Muscle layer of colon (tissue), 2 donors: ENCODE data around the gene FGD4.
"Not testable (repeated sequence)": the region's sequence is repeated elsewhere in the genome, so short reads cannot be mapped to it uniquely, and the experiment has no call there.

Experiments
- H3K27ac ChIP-seq: one replicate; pipeline ENCODE4 v1.7.0; 2013; ENCODE audit warnings: low read depth, mild to moderate bottlenecking, low read length, moderate library complexity
- H3K27me3 ChIP-seq, 2 donors: one replicate each; pipeline ENCODE4 v1.7.0; 2013; ENCODE audit warnings: low read length in 2 of 2, mild to moderate bottlenecking in 2 of 2; ENCODE audit not compliant: insufficient read depth in 2 of 2, control insufficient read depth in 1 of 2
- H3K36me3 ChIP-seq: one replicate; pipeline ENCODE4 v1.7.0; 2013; ENCODE audit warnings: mild to moderate bottlenecking, low read length; ENCODE audit not compliant: insufficient read depth
- H3K4me1 ChIP-seq: one replicate; pipeline ENCODE4 v1.7.0; 2013; ENCODE audit warnings: mild to moderate bottlenecking, low read length; ENCODE audit not compliant: insufficient read depth
- H3K4me3 ChIP-seq, 2 donors: one replicate each; pipeline ENCODE4 v1.7.0; 2013; ENCODE audit warnings: low read length in 2 of 2, low read depth in 1 of 2, mild to moderate bottlenecking in 1 of 2, moderate library complexity in 1 of 2
- H3K9ac ChIP-seq: one replicate; pipeline ENCODE4 v1.7.0; 2013; ENCODE audit warnings: low read length
- H3K9me3 ChIP-seq: one replicate; pipeline ENCODE4 v1.7.0; 2013; ENCODE audit warnings: mild to moderate bottlenecking, low read length
- donor health status: abdominal sarcoma.
- donor health status: Adenocarcinoma of cecum.

The FGD4 gene

DNA sequence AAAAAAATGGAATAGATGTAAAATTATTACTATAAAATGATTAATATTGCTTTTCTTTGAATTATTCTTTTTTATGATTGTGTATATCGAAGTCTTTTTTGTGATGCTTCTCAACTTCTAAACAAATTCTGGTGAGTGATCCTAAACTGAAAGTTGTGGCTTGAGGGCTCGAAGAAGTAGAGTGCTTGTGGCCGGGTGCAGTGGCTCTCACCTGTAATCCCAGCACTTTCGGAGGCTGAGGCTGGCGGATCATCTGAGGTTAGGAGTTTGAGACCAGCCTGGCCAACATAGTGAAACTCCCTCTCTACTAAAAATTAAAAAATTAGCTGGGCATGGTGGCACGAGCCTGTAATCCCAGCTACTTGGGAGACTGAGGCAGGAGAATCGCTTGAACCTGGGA is 112.6 kb downstream of the FGD4 start:
- not testable (repeated sequence) for H3K27ac ChIP-seq, H3K36me3 ChIP-seq

DNA sequence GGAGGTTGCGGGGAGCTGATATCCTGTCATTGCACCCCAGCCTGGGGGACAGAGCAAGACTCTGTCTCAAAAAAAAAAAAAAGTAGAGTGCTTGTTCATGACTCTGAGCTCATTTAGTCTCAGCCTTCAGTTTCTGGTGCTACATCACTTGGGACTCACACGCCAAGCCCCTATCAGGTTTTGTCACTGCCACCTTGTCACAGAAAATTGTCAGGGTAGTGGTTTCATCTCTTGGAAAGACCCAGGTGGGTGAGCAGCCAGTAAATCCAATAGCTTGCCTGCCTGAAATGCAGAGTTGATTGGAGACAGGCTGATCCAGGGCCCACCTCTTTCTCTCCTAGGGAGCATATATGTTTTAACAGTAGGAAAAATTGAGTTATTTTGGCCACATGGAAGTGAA is 113.0 kb downstream of the FGD4 start:
- Histone ChIP-seq H3K27ac (no peak overlapping the region), H3K36me3 (no peaks in the 10 kb centered on the region), H3K9ac (no peak overlapping the region), H3K4me1 (no peaks in the 10 kb centered on the region), H3K4me3 (no peak overlapping the region), H3K9me3 (no peaks in the 10 kb centered on the region), H3K27me3 (no peaks in the 10 kb centered on the region)

More for the DNA sequence above, 112.6 kb downstream of the FGD4 start:
- not testable (repeated sequence) for H3K4me1 ChIP-seq, H3K27me3 ChIP-seq, H3K9ac ChIP-seq, H3K4me3 ChIP-seq, H3K9me3 ChIP-seq

DNA sequence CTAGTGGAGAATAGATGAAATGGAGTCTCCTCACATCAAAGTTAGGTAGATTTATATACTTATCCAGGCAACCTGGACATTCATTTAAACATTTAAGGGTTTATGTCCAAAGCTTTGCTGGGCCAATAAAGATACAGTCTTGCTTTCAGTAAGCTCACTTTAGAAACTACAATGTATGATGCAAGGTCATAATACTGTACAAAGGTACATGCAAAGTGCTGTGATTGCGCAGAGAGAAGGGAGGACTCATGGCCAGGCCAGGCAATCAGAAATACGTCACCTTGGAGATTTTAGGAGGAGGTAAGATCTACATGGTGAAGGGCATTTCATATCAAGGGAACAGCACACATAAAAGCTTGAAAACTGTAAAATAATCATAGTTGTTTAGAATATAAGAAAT is 113.6 kb downstream of the FGD4 start:
- Histone ChIP-seq H3K36me3 (no peaks in the 10 kb centered on the region), H3K27ac (no peak overlapping the region), H3K9ac (no peak overlapping the region), H3K4me3 (no peak overlapping the region), H3K9me3 (no peaks in the 10 kb centered on the region), H3K4me1 (no peaks in the 10 kb centered on the region), H3K27me3 (no peaks in the 10 kb centered on the region)

DNA sequence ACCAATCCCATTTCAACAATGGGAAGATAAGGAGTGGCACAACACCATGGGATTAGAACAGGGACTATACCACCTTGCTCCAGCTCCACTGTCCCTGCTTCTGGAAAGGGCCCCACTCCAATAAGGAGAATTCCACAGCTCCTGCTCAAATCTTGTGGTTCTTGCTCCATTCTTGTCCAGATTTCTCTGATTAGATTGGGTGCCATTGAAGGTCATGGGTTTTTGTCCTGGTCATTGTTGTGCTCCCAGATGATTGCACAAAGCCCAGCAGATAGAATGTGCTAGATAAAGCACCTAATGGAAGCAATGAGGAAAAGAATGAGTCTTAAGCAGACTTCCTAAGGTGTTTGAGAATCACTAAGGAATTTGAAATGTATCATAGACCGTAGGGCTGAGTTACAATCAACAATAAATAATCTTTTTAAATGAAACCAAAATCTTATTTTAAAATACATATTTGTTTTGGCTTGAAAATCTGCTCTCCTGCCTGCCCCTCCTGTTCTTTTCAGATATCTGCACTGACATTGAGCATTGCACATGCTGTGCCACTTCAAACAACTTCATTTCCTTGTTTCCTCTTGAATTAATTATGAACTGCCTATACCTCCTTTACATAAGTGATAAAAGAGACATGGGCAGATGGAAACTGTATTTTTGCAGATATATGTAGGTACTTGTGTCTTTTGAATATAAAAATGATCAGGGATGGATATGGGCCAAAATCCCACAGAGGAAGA is 115.9 kb downstream of the FGD4 start:
- no peak overlapping the region for H3K4me3 ChIP-seq
- H3K27ac ChIP-seq: no peak overlapping the region

DNA sequence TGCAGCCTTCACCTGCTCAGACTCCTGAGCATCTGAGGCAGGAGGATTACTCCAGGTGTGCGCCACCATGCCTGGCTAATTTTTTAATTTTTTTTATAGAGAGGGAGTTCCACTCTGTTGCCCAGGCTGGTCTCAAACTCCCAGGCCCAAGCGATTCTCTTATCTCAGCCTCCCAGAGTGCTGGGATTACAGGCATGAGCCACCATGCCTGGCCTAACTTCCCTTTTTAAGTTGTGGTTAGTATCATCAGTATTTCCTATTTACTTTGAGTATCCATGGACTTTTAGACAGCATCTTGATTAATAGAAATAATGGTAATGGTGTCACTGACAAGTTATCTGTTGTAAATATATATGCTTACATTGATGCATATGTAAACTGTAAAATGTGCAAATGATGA is 116.9 kb downstream of the FGD4 start:
- Histone ChIP-seq H3K4me1 (no peaks in the 10 kb centered on the region), H3K9ac (no peak overlapping the region), H3K36me3 (no peaks in the 10 kb centered on the region), H3K27me3 (no peaks in the 10 kb centered on the region), H3K27ac (no peak overlapping the region), H3K9me3 (no peaks in the 10 kb centered on the region), H3K4me3 (no peak overlapping the region)

More for the DNA sequence above, 115.9 kb downstream of the FGD4 start:
- Histone ChIP-seq H3K9me3 (no peaks in the 10 kb centered on the region), H3K4me1 (no peaks in the 10 kb centered on the region), H3K36me3 (no peaks in the 10 kb centered on the region), H3K27me3 (no peaks in the 10 kb centered on the region), H3K9ac (no peak overlapping the region)

DNA sequence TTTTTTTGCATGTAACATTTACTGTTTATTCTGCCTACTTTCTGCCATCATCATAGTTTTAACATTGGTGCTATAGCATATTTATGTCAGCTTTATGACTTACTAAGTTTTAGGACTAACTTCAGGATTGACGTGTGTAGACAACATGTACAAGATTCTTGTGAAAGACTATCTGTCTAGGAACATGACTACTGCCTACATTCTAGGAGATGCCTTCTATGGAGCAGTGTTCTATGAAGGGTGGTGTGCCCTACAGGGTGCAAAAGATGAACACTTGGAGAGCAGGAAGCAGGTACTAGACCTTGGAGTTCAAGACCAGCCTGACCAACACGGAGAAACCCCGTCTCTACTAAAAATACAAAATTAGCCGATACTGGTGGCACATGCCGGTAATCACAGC is 118.6 kb downstream of the FGD4 start:
- Histone ChIP-seq H3K27me3 (no peaks in the 10 kb centered on the region), H3K9ac (no peak overlapping the region), H3K4me3 (no peak overlapping the region), H3K36me3 (no peaks in the 10 kb centered on the region), H3K9me3 (no peaks in the 10 kb centered on the region), H3K27ac (no peak overlapping the region), H3K4me1 (no peaks in the 10 kb centered on the region)

DNA sequence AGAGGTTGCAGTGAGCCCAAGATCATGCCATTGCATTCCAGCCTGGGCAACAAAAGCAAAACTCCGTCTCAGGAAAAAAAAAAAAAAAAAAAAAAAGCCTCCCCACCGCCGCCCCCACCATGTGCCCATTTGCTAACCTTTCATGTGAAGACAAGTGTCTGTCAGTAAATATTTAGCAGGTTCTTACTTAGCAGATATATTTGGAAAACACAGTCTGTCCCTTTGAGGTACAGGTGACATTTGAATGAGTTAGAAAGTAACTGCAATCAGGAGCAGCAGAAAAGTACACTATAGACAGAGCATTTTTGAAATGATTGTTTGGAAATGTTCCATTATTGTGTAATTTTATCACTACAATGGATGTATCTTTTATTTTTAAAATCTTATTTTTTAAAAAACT is 119.7 kb downstream of the FGD4 start:
- no peak overlapping the region for H3K27ac ChIP-seq

DNA sequence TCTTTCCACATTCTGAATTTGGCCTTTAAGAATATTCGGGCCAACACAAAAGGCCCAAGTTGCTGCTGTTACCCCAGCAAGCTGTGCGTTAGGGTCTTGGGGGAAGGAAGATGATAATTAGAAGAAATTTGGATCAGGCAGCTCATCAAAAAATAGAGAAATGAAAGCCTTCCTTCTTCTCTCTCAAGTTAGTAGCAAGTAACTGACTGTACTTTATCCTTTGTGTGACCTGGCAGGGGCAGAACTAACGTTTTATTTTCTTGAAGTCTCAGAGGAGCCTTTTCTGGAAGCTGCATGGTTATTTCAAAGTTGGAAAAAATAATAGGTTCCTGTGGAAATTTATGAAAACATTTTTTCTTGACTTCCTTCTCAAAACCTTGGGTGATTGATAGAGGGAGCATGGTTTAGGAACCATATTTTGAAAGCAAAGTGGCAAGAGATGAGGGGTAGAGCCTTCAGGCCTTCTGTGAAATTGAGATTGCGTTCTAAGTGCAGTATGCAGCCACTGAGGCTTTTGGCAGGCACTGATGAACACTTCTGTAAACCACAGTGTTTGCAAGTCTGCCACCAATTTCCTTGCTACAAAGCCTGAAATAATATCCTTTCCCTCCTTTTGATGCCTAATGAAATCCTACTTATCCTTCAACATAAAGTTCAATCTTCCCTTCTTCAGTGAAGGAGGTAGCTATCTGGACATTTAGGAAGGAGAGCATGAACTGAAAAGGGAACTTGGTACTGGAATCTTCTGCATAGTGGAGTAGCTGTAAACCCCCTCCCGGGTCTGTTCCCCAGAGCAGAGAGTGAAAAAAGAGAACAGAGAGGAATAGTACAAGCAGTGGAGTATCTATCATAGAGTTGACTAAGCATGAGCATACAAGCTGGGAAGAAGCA is 123.2 kb downstream of the FGD4 start:
- H3K9ac ChIP-seq: no peak overlapping the region
- H3K4me3 ChIP-seq: no peak overlapping the region

More for the DNA sequence above, 119.7 kb downstream of the FGD4 start:
- no peaks in the 10 kb centered on the region for H3K27me3 ChIP-seq
- H3K4me1 ChIP-seq: no peaks in the 10 kb centered on the region
- H3K4me3 ChIP-seq: no peak overlapping the region
- no peaks in the 10 kb centered on the region for H3K9me3 ChIP-seq
- H3K36me3 ChIP-seq: no peaks in the 10 kb centered on the region
- no peak overlapping the region for H3K9ac ChIP-seq

DNA sequence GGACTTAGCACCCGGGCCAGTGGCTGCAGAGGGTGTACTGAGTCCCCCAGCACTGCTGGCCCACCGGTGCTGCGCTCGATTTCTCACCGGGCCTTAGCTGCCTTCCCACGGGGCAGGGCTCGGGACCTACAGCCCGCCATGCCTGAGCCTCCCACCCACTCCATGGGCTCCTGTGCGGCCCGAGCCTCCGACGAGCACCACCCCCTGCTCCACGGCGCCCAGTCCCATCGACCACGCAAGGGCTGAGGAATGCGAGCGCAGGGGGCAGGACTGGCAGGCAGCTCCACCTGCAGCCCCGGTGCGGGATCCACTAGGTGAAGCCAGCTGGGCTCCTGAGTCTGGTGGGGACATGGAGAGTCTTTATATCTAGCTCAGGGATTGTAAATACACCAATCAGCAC is 126.4 kb downstream of the FGD4 start:
- H3K9me3 ChIP-seq, H3K27ac ChIP-seq, H3K36me3 ChIP-seq, H3K9ac ChIP-seq, H3K4me3 ChIP-seq, H3K27me3 ChIP-seq, H3K4me1 ChIP-seq: not testable (repeated sequence)

More for the DNA sequence above, 123.2 kb downstream of the FGD4 start:
- no peak overlapping the region for H3K27ac ChIP-seq
- H3K36me3 ChIP-seq: no peaks in the 10 kb centered on the region
- H3K27me3 ChIP-seq: no peaks in the 10 kb centered on the region
- no peaks in the 10 kb centered on the region for H3K9me3 ChIP-seq
- no peaks in the 10 kb centered on the region for H3K4me1 ChIP-seq

DNA sequence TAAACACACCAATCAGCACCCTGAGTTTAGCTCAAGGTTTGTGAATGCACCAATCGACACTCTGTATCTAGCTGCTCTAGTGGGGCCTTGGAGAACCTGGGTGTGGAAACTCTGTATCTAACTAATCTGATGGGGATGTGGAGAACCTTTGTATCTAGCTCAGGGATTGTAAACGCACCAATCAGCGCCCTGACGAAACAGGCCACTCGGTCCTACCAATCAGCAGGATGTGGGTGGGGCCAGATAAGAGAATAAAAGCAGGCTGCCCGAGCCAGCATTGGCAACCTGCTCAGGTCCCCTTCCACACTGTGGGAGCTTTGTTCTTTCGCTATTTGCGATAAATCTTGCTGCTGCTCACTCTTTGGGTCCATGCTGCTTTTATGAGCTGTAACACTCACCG is 127.0 kb downstream of the FGD4 start:
- not testable (repeated sequence) for H3K9me3 ChIP-seq, H3K4me3 ChIP-seq, H3K27me3 ChIP-seq, H3K4me1 ChIP-seq, H3K9ac ChIP-seq, H3K36me3 ChIP-seq, H3K27ac ChIP-seq

DNA sequence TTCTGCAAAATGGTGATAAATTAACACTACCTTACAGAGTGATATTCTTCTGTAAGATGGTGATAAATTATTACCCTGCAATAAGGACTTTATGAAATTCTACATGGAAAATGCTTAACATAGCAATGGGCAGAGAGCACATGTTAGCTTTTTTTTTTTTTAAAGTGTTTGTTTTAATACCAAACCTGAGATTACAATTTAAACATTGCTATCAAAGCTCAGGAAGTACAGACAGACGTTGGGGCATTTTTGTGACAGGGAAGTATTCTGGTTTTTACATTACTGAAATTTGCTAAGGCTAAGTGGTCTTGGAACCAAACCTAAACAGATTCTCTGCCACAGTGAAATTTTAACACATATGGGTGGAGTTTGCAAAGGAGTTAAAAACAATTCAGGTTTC is 133.1 kb downstream of the FGD4 start:
- no peaks in the 10 kb centered on the region for H3K36me3 ChIP-seq
- H3K4me1 ChIP-seq: peaks cover 3% of the 10 kb centered on the region
- no peaks in the 10 kb centered on the region for H3K9me3 ChIP-seq
- H3K9ac ChIP-seq: no peak overlapping the region
- H3K4me3 ChIP-seq: no peak overlapping the region
- no peak overlapping the region for H3K27ac ChIP-seq
- H3K27me3 ChIP-seq: no peaks in the 10 kb centered on the region
